M059J (cell line): ENCODE results near the gene DCAF4. TPM values are rescaled to one million over a fixed set of nuclear protein-coding genes. Genes with fewer than 3 reads are reported as not detected.
"Not testable (repeated sequence)": the region's sequence is repeated elsewhere in the genome, so short reads cannot be mapped to it uniquely, and the experiment has no call there.

Source experiments
- DNase-seq: peaks from one replicate; pipeline ENCODE4 v3.0.0-alpha.2; 2012; ENCODE audit warnings: low read depth
- total RNA-seq: library from RNA; depleted of rRNA; stranded (reverse); fragments of >200 nt; shearing (Covaris generic); gene quantifications from 2 replicates; pipeline ENCODE4 v1.2.3, GENCODE V29; 2014

The DCAF4 gene
- total RNA-seq, 1 experiment from 2014 or later = 24.5 TPM

GRCh38 chr14:72932893-72933292 is 6.6 kb downstream of the DCAF4 start:
- DNase-seq = no peak

- DNase-seq = no peak
Measured at GRCh38 chr14:72939630-72940029, 13.4 kb downstream of the DCAF4 start.

GRCh38 chr14:72941286-72941985 is 15.2 kb downstream of the DCAF4 start:
- DNase-seq = no peak

- no peak for DNase-seq
Measured at GRCh38 chr14:72942934-72943333, 16.7 kb downstream of the DCAF4 start.

- DNase-seq = no peak
Measured at GRCh38 chr14:72943876-72944430, 17.7 kb downstream of the DCAF4 start.

GRCh38 chr14:72945356-72946027 is 19.2 kb downstream of the DCAF4 start:
- DNase-seq = no peak

- peak; percentile 47 for DNase-seq
Measured at GRCh38 chr14:72946491-72946890, 20.2 kb downstream of the DCAF4 start.

GRCh38 chr14:72947366-72948160 is 21.3 kb downstream of the DCAF4 start:
- peak; percentile 45 for DNase-seq

- DNase-seq = peak; percentile 52
Measured at GRCh38 chr14:72948481-72949138, 22.3 kb downstream of the DCAF4 start.

- DNase-seq = no peak
Measured at GRCh38 chr14:72952171-72952570, 25.9 kb downstream of the DCAF4 start.

DNA sequence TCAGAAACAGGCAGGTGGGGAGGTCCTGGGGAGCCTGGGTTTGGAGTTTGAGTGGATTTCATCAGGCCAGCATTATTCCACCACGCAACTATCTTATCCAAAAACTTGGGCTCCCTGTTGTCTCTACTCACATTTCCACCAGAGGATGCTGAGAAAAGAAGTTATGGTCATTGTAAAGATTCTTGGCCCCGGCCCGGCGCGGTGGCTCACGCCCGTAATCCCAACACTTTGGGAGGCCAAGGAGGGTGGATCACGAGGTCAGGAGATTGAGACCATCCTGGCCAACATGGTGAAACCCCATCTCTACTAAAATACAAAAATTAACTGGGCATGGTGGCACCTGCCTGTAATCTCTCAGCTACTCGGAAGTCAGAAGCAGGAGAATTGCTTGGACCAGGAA is 30.5 kb downstream of the DCAF4 start:
- DNase-seq = not testable (repeated sequence)

- no peak for DNase-seq
Measured at GRCh38 chr14:72957213-72957612, 30.9 kb downstream of the DCAF4 start.

DNA sequence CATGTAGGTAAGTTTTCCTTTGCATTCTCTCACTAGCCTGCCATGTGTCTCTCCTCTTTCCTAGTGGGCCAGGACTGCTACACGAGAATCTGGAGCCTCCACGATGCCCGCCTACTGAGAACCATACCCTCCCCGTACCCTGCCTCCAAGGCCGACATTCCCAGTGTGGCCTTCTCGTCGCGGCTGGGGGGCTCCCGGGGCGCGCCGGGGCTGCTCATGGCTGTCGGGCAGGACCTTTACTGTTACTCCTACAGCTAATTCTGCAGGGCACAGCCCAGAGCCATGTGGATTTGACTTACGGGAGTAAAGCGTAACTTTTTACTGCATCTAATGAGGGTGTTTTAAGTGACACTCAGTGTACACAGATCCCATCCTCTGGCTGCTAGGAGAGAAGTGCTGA is 32.3 kb downstream of the DCAF4 start:
- DNase-seq = no peak

- not testable (repeated sequence) for DNase-seq
Measured at GRCh38 chr14:72961016-72961415, 34.8 kb downstream of the DCAF4 start.

- DNase-seq = peak; percentile 92
Measured at GRCh38 chr14:72961579-72962335, 35.5 kb downstream of the DCAF4 start.

DNA sequence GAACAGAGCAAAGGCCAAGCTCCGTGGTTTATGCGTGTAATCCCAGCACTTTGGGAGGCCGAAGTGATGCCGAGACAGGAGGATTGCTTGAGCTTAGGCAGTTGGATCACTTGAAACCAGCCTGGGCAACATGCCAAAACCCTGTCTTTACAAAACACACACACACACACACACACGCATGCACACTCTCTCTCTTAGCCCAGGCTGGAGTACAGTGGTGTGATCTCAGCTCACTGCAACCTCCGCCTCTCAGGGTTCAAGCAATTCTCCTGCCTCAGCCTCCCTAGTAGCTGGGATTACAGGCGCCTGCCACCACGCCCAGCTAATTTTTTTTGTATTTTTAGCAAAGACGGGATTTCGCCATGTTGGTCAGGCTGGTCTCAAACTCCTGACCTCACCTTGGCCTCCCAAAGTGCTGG is 36.1 kb downstream of the DCAF4 start:
- DNase-seq = peak; percentile 71

- peak; percentile 89 for DNase-seq
Measured at GRCh38 chr14:72962829-72963312, 36.6 kb downstream of the DCAF4 start.

- DNase-seq = peak; percentile 70
Measured at GRCh38 chr14:72965249-72965648, 39.0 kb downstream of the DCAF4 start.

- DNase-seq = no peak
Measured at GRCh38 chr14:72966038-72966437, 39.8 kb downstream of the DCAF4 start.

- DNase-seq = no peak
Measured at GRCh38 chr14:72968316-72968715, 42.1 kb downstream of the DCAF4 start.
